Measurements from ENCODE around the gene STK35. TPM values are rescaled to one million over a fixed set of nuclear protein-coding genes. Genes with fewer than 3 reads are reported as not detected.

Gene STK35
- polyA plus RNA-seq, 1 donor from 2014 or later: 10.8 TPM

DNA sequence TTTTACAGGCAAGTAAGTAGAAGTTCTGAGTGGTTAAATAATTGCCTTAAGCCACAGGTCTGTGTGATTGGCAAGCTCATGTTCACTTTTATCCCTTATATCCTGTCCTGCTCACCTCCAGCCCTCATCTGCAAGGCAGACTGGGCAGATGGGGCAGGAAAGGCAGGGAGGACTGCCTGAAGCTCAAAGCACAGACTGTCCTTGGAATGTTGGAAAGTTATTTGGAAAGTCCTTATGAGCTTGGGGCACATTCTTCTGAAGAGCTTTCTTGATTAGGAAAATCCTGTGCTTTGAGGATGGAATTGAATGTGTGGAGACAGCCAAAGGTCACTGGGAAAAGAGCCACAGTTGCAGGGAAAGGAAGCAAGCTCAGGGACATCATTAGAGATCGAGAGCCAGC lies 48.9 kb upstream of the STK35 start:
- no peaks in the 10 kb centered on the region for H3K9me3 ChIP-seq (ENCODE audit: low read length)
- no peak overlapping the region for H3K4me3 ChIP-seq (ENCODE audit: low read length)
- no peaks in the 10 kb centered on the region for H3K36me3 ChIP-seq (ENCODE audit: insufficient read depth, low read length)
- H3K9ac ChIP-seq (ENCODE audit: low read length): no peak overlapping the region
- no peaks in the 10 kb centered on the region for H3F3A ChIP-seq (ENCODE audit: insufficient read depth, low read length, poor library complexity, severe bottlenecking)
- H3K9me2 ChIP-seq (ENCODE audit: insufficient read depth, low read length): no peaks in the 10 kb centered on the region
- H3K79me2 ChIP-seq (replicated peaks; ENCODE audit: insufficient read depth, low read length): no peaks in the 10 kb centered on the region
- no peak overlapping the region for H3K27ac ChIP-seq (ENCODE audit: low read length)
- no peaks in the 10 kb centered on the region for H4K20me1 ChIP-seq (ENCODE audit: insufficient read depth)
- H3K27me3 ChIP-seq (ENCODE audit: insufficient read depth, low read depth, low read length): no peaks in the 10 kb centered on the region
- TF ChIP-seq EZH2 (IDR thresholded peaks at IDR 0.05; ENCODE audit: borderline replicate concordance, insufficient read depth, low read length, poor library complexity, severe bottlenecking) (no peak), EP300 (conservative IDR thresholded peaks at IDR 0.05; ENCODE audit: poor library complexity, severe bottlenecking) (no peak), TAF1 (IDR thresholded peaks at IDR 0.05; ENCODE audit: low read depth) (no peak), MXI1 (conservative IDR thresholded peaks at IDR 0.05; ENCODE audit: poor library complexity, severe bottlenecking) (no peak)
- TF ChIP-seq, protein P1, sequence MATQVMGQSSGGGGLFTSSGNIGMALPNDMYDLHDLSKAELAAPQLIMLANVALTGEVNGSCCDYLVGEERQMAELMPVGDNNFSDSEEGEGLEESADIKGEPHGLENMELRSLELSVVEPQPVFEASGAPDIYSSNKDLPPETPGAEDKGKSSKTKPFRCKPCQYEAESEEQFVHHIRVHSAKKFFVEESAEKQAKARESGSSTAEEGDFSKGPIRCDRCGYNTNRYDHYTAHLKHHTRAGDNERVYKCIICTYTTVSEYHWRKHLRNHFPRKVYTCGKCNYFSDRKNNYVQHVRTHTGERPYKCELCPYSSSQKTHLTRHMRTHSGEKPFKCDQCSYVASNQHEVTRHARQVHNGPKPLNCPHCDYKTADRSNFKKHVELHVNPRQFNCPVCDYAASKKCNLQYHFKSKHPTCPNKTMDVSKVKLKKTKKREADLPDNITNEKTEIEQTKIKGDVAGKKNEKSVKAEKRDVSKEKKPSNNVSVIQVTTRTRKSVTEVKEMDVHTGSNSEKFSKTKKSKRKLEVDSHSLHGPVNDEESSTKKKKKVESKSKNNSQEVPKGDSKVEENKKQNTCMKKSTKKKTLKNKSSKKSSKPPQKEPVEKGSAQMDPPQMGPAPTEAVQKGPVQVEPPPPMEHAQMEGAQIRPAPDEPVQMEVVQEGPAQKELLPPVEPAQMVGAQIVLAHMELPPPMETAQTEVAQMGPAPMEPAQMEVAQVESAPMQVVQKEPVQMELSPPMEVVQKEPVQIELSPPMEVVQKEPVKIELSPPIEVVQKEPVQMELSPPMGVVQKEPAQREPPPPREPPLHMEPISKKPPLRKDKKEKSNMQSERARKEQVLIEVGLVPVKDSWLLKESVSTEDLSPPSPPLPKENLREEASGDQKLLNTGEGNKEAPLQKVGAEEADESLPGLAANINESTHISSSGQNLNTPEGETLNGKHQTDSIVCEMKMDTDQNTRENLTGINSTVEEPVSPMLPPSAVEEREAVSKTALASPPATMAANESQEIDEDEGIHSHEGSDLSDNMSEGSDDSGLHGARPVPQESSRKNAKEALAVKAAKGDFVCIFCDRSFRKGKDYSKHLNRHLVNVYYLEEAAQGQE (IDR thresholded peaks at IDR 0.05; ENCODE audit: borderline replicate concordance): no peak
- H2AFZ ChIP-seq (ENCODE audit: low read depth, low read length): no peak overlapping the region
- H3K4me2 ChIP-seq (ENCODE audit: low read length): no peak overlapping the region

DNA sequence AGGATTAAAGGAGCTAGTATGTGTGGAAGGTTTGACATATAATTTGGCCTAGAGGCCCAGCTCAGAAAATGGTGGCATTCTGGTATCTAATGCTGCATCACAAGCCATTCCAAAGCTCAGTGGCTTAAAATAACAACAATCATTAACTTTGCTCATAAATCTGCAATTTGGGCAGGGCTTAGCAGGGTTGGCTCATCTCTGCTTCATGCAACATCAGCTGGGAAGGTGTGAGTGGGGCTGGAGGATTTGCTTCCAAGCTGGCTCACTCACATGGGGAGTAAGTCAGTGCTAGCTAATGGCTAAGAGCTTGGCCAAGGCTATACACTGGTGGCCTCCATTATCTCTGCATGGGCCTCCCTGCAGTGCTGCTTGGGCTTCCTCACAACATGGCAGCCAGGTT lies 48.0 kb upstream of the STK35 start:
- no peaks in the 10 kb centered on the region for H3K9me2 ChIP-seq (ENCODE audit: insufficient read depth, low read length)
- H3K36me3 ChIP-seq (ENCODE audit: insufficient read depth, low read length): no peaks in the 10 kb centered on the region
- no peak overlapping the region for H2AFZ ChIP-seq (ENCODE audit: low read depth, low read length)
- no peaks in the 10 kb centered on the region for H3K27me3 ChIP-seq (ENCODE audit: insufficient read depth, low read depth, low read length)
- TF ChIP-seq TAF1 (IDR thresholded peaks at IDR 0.05; ENCODE audit: low read depth) (no peak), RAD21 (conservative IDR thresholded peaks at IDR 0.05) (no peak), POLR2AphosphoS5 (IDR thresholded peaks at IDR 0.05) (no peak), EP300 (conservative IDR thresholded peaks at IDR 0.05; ENCODE audit: poor library complexity, severe bottlenecking) (no peak), MXI1 (conservative IDR thresholded peaks at IDR 0.05; ENCODE audit: poor library complexity, severe bottlenecking) (no peak), EZH2 (IDR thresholded peaks at IDR 0.05; ENCODE audit: borderline replicate concordance, insufficient read depth, low read length, poor library complexity, severe bottlenecking) (no peak), SMC3 (conservative IDR thresholded peaks at IDR 0.05; ENCODE audit: poor library complexity) (no peak)
- TF ChIP-seq, protein P2, sequence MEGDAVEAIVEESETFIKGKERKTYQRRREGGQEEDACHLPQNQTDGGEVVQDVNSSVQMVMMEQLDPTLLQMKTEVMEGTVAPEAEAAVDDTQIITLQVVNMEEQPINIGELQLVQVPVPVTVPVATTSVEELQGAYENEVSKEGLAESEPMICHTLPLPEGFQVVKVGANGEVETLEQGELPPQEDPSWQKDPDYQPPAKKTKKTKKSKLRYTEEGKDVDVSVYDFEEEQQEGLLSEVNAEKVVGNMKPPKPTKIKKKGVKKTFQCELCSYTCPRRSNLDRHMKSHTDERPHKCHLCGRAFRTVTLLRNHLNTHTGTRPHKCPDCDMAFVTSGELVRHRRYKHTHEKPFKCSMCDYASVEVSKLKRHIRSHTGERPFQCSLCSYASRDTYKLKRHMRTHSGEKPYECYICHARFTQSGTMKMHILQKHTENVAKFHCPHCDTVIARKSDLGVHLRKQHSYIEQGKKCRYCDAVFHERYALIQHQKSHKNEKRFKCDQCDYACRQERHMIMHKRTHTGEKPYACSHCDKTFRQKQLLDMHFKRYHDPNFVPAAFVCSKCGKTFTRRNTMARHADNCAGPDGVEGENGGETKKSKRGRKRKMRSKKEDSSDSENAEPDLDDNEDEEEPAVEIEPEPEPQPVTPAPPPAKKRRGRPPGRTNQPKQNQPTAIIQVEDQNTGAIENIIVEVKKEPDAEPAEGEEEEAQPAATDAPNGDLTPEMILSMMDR (IDR thresholded peaks at IDR 0.05; ENCODE audit: poor library complexity, severe bottlenecking): no peak
- H3K9ac ChIP-seq (ENCODE audit: low read length): no peak overlapping the region
- no peaks in the 10 kb centered on the region for H3K79me2 ChIP-seq (replicated peaks; ENCODE audit: insufficient read depth, low read length)
- H3K4me2 ChIP-seq (ENCODE audit: low read length): no peak overlapping the region
- H4K20me1 ChIP-seq (ENCODE audit: insufficient read depth): no peaks in the 10 kb centered on the region
- no peak overlapping the region for H3K27ac ChIP-seq (ENCODE audit: low read length)
- H3F3A ChIP-seq (ENCODE audit: insufficient read depth, low read length, poor library complexity, severe bottlenecking): no peaks in the 10 kb centered on the region
- H3K9me3 ChIP-seq (ENCODE audit: low read length): no peaks in the 10 kb centered on the region
- no peak overlapping the region for H3K4me3 ChIP-seq (ENCODE audit: low read length)

All from neural cell (in vitro differentiated cells).